ENCODE data around the gene KCTD17.

The KCTD17 gene

GRCh38 chr22:37020192-37020479 lies 31.4 kb upstream of the KCTD17 start:
- no peak for DNase-seq (ENCODE audit: low spot score)

- DNase-seq (ENCODE audit: low spot score) = no peak
These were observed 30.5 kb upstream of the KCTD17 start for GRCh38 chr22:37021041-37021440.

DNA sequence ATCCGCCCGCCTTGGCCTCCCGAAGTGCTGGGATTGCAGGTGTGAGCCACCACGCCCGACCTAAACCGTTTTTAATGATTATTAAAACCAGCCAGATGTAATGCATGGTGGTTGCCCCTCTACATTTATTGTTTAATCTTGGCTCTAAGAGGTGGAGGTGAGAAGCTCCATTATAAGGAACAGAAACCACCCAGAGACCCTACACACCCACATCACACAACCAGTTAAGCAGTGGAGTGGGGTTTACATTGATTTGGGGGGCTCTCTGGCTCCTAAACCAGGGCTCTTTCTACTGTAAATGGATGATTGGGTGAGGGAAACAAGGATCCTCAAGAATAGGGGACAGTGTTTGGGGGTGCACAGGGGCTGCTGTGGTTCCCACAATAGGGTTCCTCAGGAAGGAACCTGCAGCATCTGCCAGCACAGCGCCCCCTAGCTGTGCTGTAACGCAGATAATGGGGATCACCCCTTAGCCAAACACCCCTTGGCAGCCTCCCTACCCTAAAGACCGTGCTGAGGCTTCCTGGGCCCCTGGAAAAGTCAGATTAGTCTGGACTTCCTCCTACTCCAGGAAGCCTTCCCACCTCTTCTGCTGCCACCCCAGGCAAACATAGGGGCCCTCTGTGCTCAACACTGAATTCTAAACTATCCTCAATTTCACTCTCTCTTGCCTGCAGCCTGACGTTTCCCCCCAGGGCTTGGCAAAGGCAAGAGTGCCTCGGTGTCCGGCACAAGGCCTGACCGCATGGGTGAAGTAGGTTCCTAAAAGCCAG lies 29.6 kb upstream of the KCTD17 start:
- DNase-seq (ENCODE audit: low spot score) = no peak

GRCh38 chr22:37022483-37023337 lies 28.8 kb upstream of the KCTD17 start:
- DNase-seq (ENCODE audit: low spot score) = no peak

DNA sequence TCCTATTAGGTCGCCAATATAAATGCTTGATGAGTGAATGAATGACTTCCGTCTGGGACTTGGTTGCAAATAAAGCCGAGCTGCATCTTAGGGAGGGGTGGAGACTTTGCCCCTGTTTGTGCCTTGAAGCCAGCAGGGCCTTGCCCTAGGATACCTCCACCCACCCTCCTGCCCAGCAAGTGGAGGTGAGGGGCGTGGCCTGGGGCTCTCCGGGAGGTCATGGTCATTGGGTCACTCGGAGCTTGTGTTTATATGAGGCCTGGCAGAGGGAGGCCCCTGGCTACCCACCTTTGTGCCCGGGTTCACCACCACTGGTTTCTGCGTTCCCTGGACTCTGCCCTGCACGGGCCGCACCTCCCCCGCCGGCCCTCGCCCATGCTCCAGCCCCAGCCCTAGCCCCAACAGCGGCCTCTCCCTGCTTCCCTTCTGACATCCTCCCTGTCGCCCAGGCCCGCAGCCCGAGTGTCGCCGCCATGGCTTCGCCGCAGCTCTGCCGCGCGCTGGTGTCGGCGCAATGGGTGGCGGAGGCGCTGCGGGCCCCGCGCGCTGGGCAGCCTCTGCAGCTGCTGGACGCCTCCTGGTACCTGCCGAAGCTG lies 27.7 kb upstream of the KCTD17 start:
- DNase-seq (ENCODE audit: low spot score) = no peak

DNA sequence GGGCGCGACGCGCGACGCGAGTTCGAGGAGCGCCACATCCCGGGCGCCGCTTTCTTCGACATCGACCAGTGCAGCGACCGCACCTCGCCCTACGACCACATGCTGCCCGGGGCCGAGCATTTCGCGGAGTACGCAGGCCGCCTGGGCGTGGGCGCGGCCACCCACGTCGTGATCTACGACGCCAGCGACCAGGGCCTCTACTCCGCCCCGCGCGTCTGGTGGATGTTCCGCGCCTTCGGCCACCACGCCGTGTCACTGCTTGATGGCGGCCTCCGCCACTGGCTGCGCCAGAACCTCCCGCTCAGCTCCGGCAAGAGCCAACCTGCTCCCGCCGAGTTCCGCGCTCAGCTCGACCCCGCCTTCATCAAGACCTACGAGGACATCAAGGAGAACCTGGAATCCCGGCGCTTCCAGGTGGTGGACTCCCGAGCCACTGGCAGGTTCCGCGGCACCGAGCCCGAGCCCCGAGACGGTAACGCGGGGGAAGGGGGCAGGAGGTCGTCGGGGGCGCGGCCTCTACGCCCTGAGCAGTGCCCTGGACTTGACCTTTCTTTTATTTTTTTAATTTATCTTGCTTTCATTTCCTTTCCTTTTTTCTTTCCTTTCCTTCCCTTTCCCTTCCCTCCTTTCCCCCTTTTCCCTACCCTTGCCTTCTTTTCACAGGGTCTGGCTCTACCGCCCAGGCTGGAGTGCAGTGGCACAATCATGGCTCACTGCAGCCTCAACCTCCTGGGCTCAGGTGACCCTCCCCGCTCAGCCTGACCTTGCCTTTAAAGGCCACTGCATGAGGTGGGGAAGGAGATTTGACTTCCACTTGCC lies 27.0 kb upstream of the KCTD17 start:
- DNase-seq (ENCODE audit: low spot score) = no peak

- DNase-seq (ENCODE audit: low spot score) = no peak
These were observed 26.0 kb upstream of the KCTD17 start for GRCh38 chr22:37025500-37026070.

GRCh38 chr22:37026325-37026724 lies 25.2 kb upstream of the KCTD17 start:
- no peak for DNase-seq (ENCODE audit: low spot score)

GRCh38 chr22:37027556-37027955 lies 24.0 kb upstream of the KCTD17 start:
- no peak for DNase-seq (ENCODE audit: low spot score)

DNA sequence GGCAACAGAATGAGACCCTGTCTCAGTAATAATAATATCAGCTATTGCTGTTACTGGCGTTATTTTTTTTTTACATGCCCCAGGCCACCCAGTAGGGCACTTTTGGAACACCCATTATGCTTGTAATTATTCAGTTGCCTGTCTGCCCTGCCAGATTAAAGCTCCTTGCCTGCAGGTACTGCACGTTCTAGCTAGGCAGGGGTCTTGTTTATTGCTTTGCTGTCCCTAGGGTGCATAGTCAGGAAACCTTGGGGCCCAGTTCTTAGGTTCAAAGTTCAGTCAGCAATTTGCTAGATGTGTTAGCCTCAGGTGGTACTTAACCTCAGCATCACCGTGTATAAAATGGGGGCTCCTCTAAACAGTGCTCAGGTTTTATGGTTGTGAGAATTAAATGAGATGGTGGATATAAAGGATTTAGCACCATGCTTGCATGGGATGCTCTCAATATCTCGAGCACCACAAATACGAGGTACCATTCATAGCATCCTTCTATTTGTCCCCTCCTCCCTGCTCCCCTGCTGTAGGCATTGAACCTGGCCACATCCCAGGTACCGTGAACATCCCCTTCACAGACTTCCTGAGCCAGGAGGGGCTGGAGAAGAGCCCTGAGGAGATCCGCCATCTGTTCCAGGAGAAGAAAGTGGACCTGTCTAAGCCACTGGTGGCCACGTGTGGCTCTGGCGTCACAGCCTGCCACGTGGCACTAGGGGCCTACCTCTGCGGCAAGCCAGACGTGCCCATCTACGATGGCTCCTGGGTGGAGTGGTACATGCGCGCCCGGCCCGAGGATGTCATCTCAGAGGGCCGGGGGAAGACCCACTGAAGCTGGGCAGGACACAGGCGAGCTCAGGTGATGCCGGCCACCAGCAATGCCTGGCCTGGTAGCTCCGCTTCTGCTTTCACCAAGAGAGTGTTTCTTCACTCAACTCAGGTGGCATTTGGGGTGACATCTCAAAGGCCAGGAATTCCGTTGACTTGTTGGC lies 22.6 kb upstream of the KCTD17 start:
- no peak for DNase-seq (ENCODE audit: low spot score)

DNA sequence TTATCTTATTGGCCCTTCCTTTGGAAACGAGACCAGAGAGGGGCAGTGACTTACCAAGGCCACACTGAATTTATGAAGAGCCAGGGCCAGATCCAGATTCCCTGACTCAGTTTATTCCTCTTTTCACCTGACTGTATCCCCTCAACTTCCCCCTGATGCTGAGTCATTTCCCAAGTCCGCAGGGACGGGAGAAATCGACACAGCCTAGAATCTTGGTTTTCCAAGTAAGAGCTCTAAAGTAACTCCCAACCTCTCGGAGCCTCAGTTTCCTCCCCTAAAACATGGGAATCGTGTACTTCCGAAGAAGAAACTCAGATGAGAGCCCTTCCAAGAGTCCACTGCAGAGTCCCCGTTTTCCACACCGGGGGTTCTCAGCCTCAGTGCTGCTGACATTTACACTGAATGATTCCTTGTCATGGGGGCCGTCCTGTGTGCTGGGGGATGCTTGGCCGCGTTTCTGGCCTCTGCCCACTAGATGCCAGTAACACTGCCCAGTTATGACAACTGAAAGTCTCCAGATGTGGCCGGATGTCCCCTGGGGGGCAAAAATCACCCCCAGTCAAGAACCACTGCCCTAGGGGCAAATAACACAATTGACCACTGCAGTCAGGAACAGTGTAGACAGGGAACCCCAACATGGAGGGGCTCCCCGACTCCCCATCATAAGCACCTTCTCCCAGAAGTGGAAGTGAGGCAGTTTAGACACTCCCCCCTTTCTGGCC lies 20.8 kb upstream of the KCTD17 start:
- no peak for DNase-seq (ENCODE audit: low spot score)

DNA sequence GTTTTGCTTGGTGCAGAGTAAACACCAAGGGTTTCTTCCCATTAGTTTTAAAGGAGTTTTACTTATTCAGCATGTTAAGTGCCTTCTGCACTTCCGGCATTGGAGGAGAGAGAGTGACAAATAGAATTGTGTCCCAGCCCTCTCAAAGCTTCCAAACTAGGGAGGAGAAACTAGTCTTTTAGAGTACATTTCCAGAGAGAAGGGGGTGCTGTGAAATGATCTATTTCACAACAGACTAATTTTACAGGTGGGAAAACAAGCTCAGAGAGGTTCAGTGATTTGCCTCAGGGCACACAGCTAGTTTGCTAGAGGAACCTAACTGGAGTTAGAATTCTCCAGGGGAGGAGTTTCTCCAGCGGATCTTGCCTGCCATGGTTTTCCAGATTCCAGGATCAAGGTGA lies 19.4 kb upstream of the KCTD17 start:
- no peak for DNase-seq (ENCODE audit: low spot score)

- DNase-seq (ENCODE audit: low spot score) = no peak
These were observed 18.7 kb upstream of the KCTD17 start for GRCh38 chr22:37032535-37033460.

GRCh38 chr22:37033605-37034430 lies 17.7 kb upstream of the KCTD17 start:
- no peak for DNase-seq (ENCODE audit: low spot score)

DNA sequence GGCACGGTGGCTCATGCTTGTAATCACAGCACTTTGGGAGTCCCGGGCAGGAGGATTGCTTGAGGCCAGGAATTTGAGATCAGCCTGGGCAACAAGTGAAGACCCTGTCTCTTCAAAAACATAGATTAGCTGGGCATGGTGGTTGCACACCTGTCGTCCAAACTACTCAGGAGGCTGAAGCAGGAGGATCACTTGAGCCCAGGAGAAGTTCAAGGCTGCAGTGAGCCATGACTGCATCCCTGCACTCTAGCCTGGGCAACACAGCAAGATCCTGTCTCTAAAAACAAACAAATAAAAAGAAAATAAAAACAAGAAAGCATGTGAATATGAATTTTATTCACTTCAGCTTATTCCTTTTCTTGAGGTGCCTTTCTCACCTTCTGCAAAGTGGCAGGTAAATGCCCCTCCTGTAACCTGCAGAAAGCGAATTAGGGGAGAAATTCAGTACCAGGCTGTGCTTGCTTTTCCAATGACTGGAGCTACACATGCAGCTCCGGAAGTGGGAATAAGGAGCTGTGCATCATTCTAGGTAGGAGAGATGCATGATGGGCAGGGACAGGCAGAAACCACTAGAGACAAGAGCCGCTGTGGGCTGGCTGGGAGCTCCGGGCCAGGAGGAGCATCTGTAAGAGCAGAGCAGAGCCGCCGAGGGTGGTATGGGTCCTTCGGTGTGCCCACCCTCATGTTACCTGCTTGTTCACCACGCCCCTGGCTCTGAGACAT lies 14.7 kb upstream of the KCTD17 start:
- no peak for DNase-seq (ENCODE audit: low spot score)

DNA sequence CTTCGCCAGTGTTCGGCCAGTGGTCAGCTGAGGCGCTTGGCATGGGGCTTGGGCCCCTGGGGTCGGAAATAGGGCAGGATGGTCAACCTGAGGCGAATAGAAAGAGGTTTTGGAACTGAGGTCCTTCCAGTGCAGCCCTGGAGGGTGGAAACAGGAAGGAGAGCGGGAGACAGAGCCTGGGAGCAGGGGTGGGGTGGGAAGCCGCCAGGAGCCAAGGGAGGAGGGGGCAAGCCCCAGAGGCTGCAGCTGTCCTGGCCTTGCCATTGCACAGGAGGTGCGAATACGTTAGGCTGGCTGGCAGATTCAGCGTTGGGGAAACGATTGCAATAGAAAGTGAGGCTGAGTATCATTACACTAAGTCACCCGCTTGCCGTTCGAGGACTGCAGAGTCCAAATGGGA lies 13.9 kb upstream of the KCTD17 start:
- no peak for DNase-seq (ENCODE audit: low spot score)

GRCh38 chr22:37039466-37039865 lies 12.1 kb upstream of the KCTD17 start:
- DNase-seq (ENCODE audit: low spot score) = no peak
